GM12874 (cell line): ENCODE measurements around the gene MAPK8IP2.

Source experiments
- TF ChIP-seq, protein P1 (sequence below): IDR thresholded peaks from 2 replicates; pipeline ENCODE4 v1.5.1; 2011; ENCODE audit warnings: low read depth, mild to moderate bottlenecking, control low read depth, low read length, moderate library complexity; ENCODE audit not compliant: insufficient read depth

The MAPK8IP2 gene

DNA sequence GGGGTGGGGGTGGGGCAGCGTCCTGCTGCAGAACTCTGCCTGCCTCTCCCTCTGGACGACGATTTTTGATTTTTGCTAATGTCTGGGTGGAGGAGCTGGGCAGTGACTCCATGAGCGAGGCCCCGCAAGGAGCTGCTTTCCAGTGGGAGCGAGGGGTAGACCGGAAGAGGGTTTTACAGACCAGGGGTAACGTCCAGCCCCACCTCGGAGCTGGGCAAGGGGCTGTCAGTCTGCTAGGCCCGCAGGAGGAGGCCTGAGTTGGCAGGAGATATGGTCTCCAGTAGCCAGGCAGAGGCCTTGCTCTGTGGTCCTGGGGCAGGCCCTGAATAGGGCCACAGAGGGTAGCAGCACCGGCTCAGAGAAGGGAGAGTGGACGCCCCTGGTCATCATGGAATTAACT is 9.0 kb downstream of the MAPK8IP2 start:
- TF ChIP-seq, protein P1, sequence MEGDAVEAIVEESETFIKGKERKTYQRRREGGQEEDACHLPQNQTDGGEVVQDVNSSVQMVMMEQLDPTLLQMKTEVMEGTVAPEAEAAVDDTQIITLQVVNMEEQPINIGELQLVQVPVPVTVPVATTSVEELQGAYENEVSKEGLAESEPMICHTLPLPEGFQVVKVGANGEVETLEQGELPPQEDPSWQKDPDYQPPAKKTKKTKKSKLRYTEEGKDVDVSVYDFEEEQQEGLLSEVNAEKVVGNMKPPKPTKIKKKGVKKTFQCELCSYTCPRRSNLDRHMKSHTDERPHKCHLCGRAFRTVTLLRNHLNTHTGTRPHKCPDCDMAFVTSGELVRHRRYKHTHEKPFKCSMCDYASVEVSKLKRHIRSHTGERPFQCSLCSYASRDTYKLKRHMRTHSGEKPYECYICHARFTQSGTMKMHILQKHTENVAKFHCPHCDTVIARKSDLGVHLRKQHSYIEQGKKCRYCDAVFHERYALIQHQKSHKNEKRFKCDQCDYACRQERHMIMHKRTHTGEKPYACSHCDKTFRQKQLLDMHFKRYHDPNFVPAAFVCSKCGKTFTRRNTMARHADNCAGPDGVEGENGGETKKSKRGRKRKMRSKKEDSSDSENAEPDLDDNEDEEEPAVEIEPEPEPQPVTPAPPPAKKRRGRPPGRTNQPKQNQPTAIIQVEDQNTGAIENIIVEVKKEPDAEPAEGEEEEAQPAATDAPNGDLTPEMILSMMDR: no peak

DNA sequence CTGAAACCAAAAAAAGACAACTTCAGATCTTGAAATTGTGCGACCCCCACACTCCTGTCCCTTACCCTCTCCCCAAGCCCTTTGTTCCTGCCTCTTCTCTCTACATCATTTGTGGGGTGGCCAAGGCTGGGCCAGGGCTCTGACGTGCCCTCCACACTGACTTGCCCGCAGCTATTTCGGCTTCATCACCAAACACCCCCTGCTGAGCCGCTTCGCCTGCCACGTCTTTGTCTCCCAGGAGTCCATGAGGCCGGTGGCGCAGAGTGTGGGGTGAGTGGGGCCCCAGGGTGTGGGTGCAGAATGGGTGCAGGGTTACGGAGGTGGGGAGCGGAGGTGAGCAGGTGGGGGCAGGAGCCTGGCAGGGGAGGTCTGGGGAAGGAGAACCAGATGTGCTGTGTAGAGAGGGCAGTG is 9.5 kb downstream of the MAPK8IP2 start:
- TF ChIP-seq, protein P1: no peak

DNA sequence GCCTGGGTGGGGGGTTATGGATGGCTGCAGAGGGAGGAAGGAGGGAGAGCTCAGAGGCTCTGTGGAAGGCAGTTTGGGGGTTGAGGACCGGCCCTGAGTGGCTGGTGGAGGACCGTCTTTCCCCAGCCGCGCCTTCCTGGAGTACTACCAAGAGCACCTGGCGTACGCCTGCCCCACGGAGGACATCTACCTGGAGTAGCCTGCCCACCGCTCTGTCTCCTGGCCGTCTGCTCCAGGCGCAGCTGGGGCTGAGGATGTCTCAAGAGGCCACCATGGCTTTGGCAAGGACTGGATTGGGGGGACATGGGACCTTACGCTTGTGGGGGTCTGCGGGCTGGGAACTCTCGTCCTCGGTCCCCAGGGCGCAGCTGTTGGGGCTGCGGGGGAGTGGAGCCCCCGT is 10.0 kb downstream of the MAPK8IP2 start:
- TF ChIP-seq, protein P1: no peak

DNA sequence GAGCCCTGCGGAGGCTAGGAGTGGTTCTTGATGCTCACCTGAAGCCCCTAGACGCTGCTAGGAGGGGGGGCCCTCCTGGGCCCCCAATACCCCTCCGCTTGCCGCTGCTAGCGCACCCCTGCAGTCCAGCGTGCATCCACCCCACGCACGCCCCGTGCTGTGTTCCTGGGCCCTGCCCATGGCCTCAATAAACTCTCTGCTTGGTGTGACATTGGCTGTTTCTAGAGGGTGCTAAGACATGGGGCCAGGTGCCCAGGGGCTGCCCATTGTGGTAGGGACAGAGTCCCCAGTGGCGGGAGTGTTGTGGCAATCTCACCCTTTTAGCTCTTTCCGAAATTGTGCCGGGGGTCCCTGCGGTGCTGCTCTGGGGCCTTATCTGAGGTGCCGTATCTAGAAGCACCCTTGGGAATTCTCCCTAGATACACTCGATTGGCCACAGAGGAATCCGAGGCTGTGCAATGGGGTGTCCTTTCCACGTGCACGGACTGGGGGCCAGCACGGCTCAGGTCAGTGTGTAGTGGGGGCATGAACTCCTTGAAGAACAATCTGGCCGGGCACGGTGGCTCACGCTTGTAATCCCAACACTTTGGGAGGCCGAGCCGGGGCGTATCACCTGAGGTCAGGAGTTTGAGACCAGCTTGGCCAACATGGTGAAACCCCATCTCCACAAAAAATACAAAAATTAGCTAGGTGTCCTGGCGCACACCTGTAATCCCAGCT is 10.9 kb downstream of the MAPK8IP2 start:
- TF ChIP-seq, protein P1: no peak

DNA sequence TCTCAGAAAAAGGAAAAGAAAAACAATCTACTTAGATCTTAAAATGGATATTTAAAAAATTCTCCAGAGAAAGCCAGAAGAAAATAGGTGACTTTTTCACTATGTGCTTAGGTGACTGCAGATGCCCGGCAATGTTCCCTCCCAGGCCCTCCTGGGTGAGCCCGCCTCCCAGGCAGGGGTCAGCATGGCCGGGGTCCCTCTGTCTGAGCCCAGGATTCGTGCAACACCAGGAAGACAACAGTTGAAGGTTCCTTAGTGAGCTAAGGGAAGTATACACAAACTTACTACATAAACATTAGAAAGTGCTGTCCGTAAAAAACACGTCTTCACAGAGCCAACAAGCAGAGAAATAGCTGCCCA is 11.6 kb downstream of the MAPK8IP2 start:
- TF ChIP-seq, protein P1: no peak

DNA sequence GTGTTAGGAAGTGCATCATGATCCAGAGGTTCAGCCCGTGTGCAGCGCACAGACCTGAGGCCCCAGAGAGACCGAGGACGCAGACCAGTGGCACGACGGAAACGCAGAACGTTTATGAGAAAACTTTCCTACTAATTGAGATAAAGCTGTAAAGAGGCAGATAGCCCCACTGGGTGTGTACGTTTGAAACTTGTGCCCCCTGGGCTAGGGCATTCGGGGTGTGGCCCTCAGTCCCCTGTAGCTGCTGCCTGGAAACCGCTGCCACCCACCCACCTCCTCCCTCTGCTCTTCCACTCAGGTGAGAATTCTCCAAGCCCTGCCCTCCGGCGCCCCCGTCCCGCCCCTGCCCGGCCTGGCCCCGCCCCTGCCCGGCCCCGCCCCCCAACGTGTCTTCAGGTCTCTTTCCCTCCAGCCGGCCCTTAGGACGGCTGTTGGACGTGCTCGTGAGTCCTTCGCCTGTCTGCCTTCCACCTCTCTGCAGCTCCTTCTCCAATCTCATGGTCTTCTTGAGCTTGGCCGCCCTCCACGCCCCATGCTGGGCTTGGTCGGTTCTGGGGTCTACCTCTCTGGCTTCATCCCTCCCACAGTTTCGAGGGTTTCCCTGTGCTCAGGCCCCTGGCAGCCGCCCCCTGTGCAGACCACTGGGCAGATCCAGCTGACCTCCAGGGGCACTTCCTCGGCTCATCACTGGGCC is 12.1 kb downstream of the MAPK8IP2 start:
- TF ChIP-seq, protein P1: no peak

DNA sequence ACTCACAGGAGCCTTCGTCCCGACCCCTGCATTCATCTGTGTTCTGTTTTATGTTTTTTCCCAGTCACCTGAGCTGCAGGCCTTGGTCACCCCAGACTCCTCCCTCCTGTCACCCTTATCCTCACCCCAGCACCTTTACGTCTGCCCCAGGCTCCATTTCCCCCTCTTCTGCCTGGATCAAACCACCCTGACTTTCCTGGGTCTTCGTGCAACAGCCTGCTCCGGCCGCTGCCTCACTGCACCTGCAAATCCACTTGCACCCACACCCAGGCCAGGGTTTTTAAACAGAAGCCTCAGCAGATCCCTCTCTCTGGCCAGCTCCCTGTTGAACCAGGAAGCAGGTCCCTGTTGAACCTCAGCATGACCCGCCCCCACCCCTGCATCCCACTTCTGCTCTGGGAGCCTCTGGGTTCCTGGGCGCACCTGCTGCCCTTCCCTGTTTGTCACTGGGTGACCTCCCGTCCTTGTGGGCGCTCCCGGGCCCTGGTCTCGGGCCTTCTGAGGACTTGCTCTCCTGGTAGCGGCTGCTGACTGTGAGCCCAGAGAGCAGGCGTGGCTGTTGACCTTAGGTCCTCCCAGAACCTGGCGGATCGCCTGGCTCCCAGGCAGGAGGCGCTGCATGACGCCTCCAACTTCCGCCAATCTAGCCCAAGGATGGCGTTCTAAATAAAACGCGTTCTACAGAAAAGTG is 12.8 kb downstream of the MAPK8IP2 start:
- TF ChIP-seq, protein P1: no peak
